A673 (cell line): ENCODE measurements around the gene GNAI2. TPM values are rescaled to one million over a fixed set of nuclear protein-coding genes. Genes with fewer than 3 reads are reported as not detected.

ENCODE experiments used
- BruUV-seq: library from RNA; stranded (reverse); fragments of 400-500 nt; replicated peaks from 2 replicates; lab custom pipeline; 2021; lab: Mats Ljungman, UMichigan
- CTCF ChIA-PET: fragments of 300-600 bp; sonication (Branson Sonifier 250); formaldehyde crosslinking; loops from one replicate; lab custom pipeline; 2022; ENCODE audit warnings: antibody characterized with exemption; lab: Charles Lee
- POLR2A ChIA-PET: fragments of 300-600 bp; sonication (Branson Sonifier 250); formaldehyde crosslinking; loops from one replicate; lab custom pipeline; 2022; ENCODE audit warnings: antibody characterized with exemption; ENCODE audit not compliant: low non-redundant PET; lab: Charles Lee
- DNase-seq: peaks from one replicate; pipeline ENCODE4 v3.0.0-alpha.2; 2015; ENCODE audit warnings: low spot score
- H3K27ac ChIP-seq: fragments of 200-600 bp; sonication (generic); 2 replicates; pipeline ENCODE4 v1.5.1; 2016; ENCODE audit warnings: mixed run types, low read depth, mild to moderate bottlenecking, mixed read lengths, antibody characterized with exemption, low read length; ENCODE audit not compliant: poor library complexity, severe bottlenecking
- H3K27me3 ChIP-seq: fragments of 200-600 bp; sonication (generic); replicated peaks from 2 replicates; pipeline ENCODE4 v1.6.1; 2017; ENCODE audit warnings: mixed run types, low read depth, mild to moderate bottlenecking, mixed read lengths, antibody characterized with exemption, low read length; ENCODE audit not compliant: insufficient read depth, poor library complexity
- H3K36me3 ChIP-seq: fragments of 200-600 bp; sonication (generic); 2 replicates; pipeline ENCODE4 v1.6.1; 2016; ENCODE audit warnings: mixed run types, mild to moderate bottlenecking, mixed read lengths, antibody characterized with exemption, low read length; ENCODE audit not compliant: insufficient read depth, poor library complexity, severe bottlenecking
- H3K4me1 ChIP-seq: fragments of 200-600 bp; sonication (generic); 2 replicates; pipeline ENCODE4 v1.6.1; 2017; ENCODE audit warnings: mixed run types, mild to moderate bottlenecking, mixed read lengths, antibody characterized with exemption, low read length; ENCODE audit not compliant: insufficient read depth, poor library complexity, severe bottlenecking
- H3K4me3 ChIP-seq: fragments of 200-600 bp; sonication (generic); 2 replicates; pipeline ENCODE4 v1.5.1; 2016; ENCODE audit warnings: low read depth, mixed run types, mild to moderate bottlenecking, mixed read lengths, low read length; ENCODE audit not compliant: poor library complexity, severe bottlenecking
- H3K9me3 ChIP-seq: fragments of 200-600 bp; sonication (generic); 2 replicates; pipeline ENCODE4 v1.6.1; 2016; ENCODE audit warnings: mixed run types, low read depth, mild to moderate bottlenecking, mixed read lengths, antibody characterized with exemption, low read length; ENCODE audit not compliant: poor library complexity, severe bottlenecking
- EZH2 ChIP-seq: fragments of 200-600 bp; sonication (generic); IDR thresholded peaks from 2 replicates; pipeline ENCODE4 v1.6.1; 2017; ENCODE audit warnings: borderline replicate concordance, low read depth, mild to moderate bottlenecking, mixed read lengths, antibody characterized with exemption, low read length; ENCODE audit not compliant: poor library complexity, severe bottlenecking
- intact Hi-C: fragments of 100-400 bp; cut with micrococcal nuclease; formaldehyde crosslinking; loops from one replicate; pipeline ENCODE4 v1.10.0; 2022; ENCODE audit not compliant: unreplicated experiment
- total RNA-seq: library from RNA; stranded (reverse); gene quantifications from 2 replicates; pipeline ENCODE4 v1.2.3, GENCODE V29; 2021
- TF ChIP-seq, protein P1 (sequence below): fragments of 300-800, 200-600 bp; sonication (generic); conservative IDR thresholded peaks from 2 replicates; pipeline ENCODE4 v1.5.1; 2017; ENCODE audit warnings: low read depth, mild to moderate bottlenecking, antibody characterized with exemption, low read length, moderate library complexity, mixed read lengths

GNAI2 gene
- total RNA-seq, 1 experiment from 2014 or later = 115 TPM

DNA sequence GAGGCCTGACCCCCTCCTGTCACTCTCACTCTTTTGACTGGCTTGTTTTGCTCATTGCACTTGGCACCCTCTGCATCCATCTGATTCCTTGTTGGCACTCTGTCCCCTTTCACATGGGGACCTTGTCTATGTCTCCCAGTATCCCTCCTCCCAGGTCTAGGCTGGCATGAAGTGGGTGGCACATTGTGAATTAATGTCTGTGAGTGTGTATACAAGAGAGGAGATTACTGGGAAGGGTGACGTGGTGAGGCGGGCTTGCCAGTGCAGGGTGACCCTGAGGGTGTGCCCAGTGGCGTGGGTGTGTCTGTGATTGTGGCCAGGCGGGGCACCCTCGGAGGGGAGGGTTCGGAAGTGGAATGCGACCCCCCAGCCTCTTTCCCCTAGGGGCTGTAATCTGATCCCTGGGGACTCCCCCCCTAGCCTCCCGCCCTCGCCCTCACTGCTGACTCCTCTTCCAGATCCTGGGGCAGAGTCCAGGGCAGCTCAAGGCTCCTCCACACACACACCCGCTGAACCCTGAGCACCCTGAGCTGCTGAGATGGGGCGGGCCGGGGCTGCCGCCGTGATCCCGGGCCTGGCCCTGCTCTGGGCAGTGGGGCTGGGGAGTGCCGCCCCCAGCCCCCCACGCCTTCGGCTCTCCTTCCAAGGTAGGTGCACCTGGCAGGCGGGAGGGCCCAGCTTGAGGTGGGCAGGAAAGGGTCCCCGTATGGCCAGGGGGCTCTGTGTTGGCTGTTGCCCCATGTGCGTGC, 32.9 kb downstream of the GNAI2 start, which contains the start of gene SEMA3B:
TSS of gene SEMA3B (plus strand) at position 445 of the 749 bp plus-strand sequence. CDS start at position 539, 94 bp downstream.
- no peak within 1 kb of the TSS for H3K4me3 ChIP-seq
- intact Hi-C loops = loop anchor here (10.0 kb wide), 1 partner anchor 144 kb away; no protein-coding TSS in a partner anchor
- TF ChIP-seq EZH2 = no peak
- TF ChIP-seq, protein P1, sequence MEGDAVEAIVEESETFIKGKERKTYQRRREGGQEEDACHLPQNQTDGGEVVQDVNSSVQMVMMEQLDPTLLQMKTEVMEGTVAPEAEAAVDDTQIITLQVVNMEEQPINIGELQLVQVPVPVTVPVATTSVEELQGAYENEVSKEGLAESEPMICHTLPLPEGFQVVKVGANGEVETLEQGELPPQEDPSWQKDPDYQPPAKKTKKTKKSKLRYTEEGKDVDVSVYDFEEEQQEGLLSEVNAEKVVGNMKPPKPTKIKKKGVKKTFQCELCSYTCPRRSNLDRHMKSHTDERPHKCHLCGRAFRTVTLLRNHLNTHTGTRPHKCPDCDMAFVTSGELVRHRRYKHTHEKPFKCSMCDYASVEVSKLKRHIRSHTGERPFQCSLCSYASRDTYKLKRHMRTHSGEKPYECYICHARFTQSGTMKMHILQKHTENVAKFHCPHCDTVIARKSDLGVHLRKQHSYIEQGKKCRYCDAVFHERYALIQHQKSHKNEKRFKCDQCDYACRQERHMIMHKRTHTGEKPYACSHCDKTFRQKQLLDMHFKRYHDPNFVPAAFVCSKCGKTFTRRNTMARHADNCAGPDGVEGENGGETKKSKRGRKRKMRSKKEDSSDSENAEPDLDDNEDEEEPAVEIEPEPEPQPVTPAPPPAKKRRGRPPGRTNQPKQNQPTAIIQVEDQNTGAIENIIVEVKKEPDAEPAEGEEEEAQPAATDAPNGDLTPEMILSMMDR = no peak
- peaks cover 4% of the 10 kb centered on the region for H3K27me3 ChIP-seq
- no peaks in the 10 kb centered on the region for H3K36me3 ChIP-seq
- ChIA-PET POLR2A (no interaction called here), CTCF (no interaction called here)
- BruUV-seq = no TSS peak
- H3K9me3 ChIP-seq = no peaks in the 10 kb centered on the region
- peaks cover 20% of the 10 kb centered on the region for H3K4me1 ChIP-seq
- no peak for DNase-seq
- H3K27ac ChIP-seq = no peak within 1 kb of the TSS

DNA sequence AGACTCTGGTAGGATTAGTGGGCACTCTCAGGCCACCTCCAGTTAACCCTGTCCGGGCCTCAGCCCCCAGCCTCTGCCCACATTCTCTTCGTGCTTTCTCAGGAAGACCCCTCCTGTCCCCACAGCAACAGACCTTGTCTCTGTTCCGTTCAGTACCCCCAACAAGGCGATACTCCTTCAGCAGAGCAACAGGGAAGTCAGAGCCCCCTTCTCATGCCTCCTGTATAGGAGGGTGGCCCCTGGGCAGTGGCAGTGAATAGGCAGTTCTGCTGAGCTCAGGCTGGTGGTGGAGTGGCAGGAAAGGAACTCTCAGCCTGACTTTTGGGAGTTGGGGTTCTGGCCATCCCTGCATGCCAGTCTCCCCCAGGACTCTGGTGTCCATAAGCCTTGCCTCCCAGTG, 33.5 kb downstream of the GNAI2 start:
- H3K36me3 ChIP-seq = no peaks in the 10 kb centered on the region
- TF ChIP-seq, protein P1 = no peak
- TF ChIP-seq EZH2 = no peak
- peaks cover 16% of the 10 kb centered on the region for H3K4me1 ChIP-seq
- H3K27me3 ChIP-seq = peaks cover 4% of the 10 kb centered on the region
- H3K9me3 ChIP-seq = no peaks in the 10 kb centered on the region
- DNase-seq = no peak
- no peak overlapping the region for H3K4me3 ChIP-seq
- intact Hi-C loops = loop anchor here (10.0 kb wide), 1 partner anchor 145 kb away; no protein-coding TSS in a partner anchor
- ChIA-PET POLR2A (no interaction called here), CTCF (no interaction called here)
- no TSS peak for BruUV-seq
- no peak overlapping the region for H3K27ac ChIP-seq

DNA sequence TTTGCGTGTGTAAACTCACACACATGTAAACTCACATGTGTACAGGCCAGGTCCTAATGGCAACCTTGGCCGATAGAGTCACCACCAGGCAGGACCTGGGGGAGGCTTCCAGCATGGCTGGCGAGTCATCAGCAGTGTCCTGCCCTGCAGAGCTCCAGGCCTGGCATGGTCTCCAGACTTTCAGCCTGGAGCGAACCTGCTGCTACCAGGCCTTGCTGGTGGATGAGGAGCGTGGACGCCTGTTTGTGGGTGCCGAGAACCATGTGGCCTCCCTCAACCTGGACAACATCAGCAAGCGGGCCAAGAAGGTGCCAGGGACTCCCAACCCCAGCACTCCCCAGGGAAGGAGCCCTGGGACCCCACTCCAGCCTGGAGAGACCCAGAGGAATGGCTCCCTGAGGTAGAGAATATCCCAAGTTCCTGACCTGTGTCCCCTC, 34.0 kb downstream of the GNAI2 start:
- BruUV-seq = no TSS peak
- Histone ChIP-seq H3K27ac (no peak overlapping the region), H3K9me3 (no peaks in the 10 kb centered on the region), H3K36me3 (no peaks in the 10 kb centered on the region), H3K4me1 (peaks cover 11% of the 10 kb centered on the region), H3K4me3 (no peak overlapping the region), H3K27me3 (peaks cover 4% of the 10 kb centered on the region)
- intact Hi-C loops = loop anchor here (10.0 kb wide), 1 partner anchor 145 kb away; no protein-coding TSS in a partner anchor
- ChIA-PET POLR2A (no interaction called here), CTCF (no interaction called here)
- no peak for TF ChIP-seq EZH2
- TF ChIP-seq, protein P1 = no peak
- DNase-seq = no peak
